Measurements from ENCODE around the gene ASXL1. TPM values are rescaled to one million over a fixed set of nuclear protein-coding genes. Genes with fewer than 3 reads are reported as not detected.
A peak's percentile ranks its signal among the peaks of the same experiment; 100 is the strongest.

The ASXL1 gene
- total RNA-seq, 1 experiment from 2014 or later = 22.7 TPM

DNA sequence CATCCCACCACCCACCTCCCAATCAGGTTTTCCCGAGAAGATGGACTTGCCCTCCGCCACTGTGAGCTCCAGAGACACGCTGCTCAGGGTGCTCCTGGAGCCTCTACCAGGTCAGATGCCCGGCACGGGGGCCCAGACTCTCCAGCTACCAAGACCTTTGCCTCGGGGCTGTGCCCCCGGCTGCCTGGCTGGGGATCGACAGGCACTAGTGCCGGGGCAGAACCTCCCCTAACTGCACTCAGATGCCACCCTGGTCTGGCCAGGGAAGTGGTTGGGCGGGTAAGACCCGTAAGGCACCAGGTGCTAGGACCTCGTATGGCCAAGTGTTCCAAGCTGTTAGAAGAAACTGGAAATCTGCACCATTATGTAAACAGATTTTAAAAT lies 100.7 kb downstream of the ASXL1 start:
- ChIA-PET CTCF (interaction anchor here (0.7 to 2.6 kb wide), 5 partner anchors 8 to 25 kb away, joined by 3 to 10 read pairs (median 7); no protein-coding TSS in a partner anchor), POLR2A (interaction anchor here (0.8 kb wide), 1 partner anchor 8 kb away, joined by 3 read pairs; no protein-coding TSS in a partner anchor)
- H3K27ac Mint-ChIP-seq = no peak overlapping the region

DNA sequence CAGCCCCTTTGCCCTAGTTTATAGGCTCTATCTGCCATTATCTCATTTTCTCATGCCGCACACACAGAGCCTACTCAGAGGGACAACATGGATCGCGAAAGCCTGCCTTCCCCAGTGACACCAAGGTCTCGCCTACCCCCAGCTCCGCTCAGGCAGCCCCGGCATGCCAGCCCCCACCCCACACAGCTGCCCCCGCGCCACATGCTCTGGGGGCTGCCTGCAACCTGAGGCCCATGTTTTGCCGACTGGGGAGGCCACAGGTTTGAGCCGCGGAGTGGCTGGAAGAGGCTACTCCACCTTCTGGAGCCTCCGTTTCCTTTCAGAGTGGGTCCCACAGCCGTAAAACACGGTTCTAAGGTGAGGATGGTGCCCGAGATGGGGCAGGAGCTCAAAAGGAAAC lies 102.1 kb downstream of the ASXL1 start:
- no peak overlapping the region for H3K27ac Mint-ChIP-seq
- no peak for ATAC-seq
- no peak for DNase-seq (ENCODE audit: low spot score)
- CTCF ChIA-PET = interaction anchor here (0.6 kb wide), 1 partner anchor 61 kb away, joined by 3 read pairs; no protein-coding TSS in a partner anchor
- TF ChIP-seq ZBTB21 (CRISPR knock-in tag; IDR thresholded peaks at IDR 0.05; ENCODE audit: borderline replicate concordance) = no peak
- no peak for TF ChIP-seq NR1H2 (CRISPR knock-in tag; IDR thresholded peaks at IDR 0.05)
- no peak for TF ChIP-seq CBFB (CRISPR knock-in tag; IDR thresholded peaks at IDR 0.05; ENCODE audit: low read depth)
- TF ChIP-seq ZNF416 (CRISPR knock-in tag; IDR thresholded peaks at IDR 0.05) = no peak
- TF ChIP-seq, protein P1, sequence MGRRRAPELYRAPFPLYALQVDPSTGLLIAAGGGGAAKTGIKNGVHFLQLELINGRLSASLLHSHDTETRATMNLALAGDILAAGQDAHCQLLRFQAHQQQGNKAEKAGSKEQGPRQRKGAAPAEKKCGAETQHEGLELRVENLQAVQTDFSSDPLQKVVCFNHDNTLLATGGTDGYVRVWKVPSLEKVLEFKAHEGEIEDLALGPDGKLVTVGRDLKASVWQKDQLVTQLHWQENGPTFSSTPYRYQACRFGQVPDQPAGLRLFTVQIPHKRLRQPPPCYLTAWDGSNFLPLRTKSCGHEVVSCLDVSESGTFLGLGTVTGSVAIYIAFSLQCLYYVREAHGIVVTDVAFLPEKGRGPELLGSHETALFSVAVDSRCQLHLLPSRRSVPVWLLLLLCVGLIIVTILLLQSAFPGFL (CRISPR knock-in tag; IDR thresholded peaks at IDR 0.05; ENCODE audit: borderline replicate concordance) = no peak
- no peak for TF ChIP-seq GABPB1 (CRISPR knock-in tag; IDR thresholded peaks at IDR 0.05)
- no peak for TF ChIP-seq ZNF396 (CRISPR knock-in tag; IDR thresholded peaks at IDR 0.05; ENCODE audit: borderline replicate concordance)
- TF ChIP-seq NFATC4 (CRISPR knock-in tag; IDR thresholded peaks at IDR 0.05) = no peak
- TF ChIP-seq, protein P2, sequence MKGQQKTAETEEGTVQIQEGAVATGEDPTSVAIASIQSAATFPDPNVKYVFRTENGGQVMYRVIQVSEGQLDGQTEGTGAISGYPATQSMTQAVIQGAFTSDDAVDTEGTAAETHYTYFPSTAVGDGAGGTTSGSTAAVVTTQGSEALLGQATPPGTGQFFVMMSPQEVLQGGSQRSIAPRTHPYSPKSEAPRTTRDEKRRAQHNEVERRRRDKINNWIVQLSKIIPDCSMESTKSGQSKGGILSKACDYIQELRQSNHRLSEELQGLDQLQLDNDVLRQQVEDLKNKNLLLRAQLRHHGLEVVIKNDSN (CRISPR knock-in tag; IDR thresholded peaks at IDR 0.05) = no peak
- no peak for TF ChIP-seq ATF1 (CRISPR knock-in tag; IDR thresholded peaks at IDR 0.05)
- no peak for TF ChIP-seq JAZF1 (CRISPR knock-in tag; IDR thresholded peaks at IDR 0.05)
- TF ChIP-seq ZNF423 (CRISPR knock-in tag; IDR thresholded peaks at IDR 0.05) = no peak
- no peak for TF ChIP-seq RORB (CRISPR knock-in tag; IDR thresholded peaks at IDR 0.05)
- POLR2A ChIA-PET = interaction anchor here (0.7 kb wide), 1 partner anchor 214 kb away, joined by 3 read pairs; no protein-coding TSS in a partner anchor
- H3K27me3 Mint-ChIP-seq (ENCODE audit: low read depth) = no peaks in the 10 kb centered on the region
- H3K9me3 Mint-ChIP-seq = no peaks in the 10 kb centered on the region
- H3K4me1 Mint-ChIP-seq = peaks cover 20% of the 10 kb centered on the region
- H3K36me3 Mint-ChIP-seq = no peaks in the 10 kb centered on the region
- no peak overlapping the region for H3K4me3 Mint-ChIP-seq

More for the DNA sequence above, 100.7 kb downstream of the ASXL1 start:
- DNase-seq (ENCODE audit: low spot score) = no peak
- peaks cover 2% of the 10 kb centered on the region; the same call in 1 of the 2 replicates for H3K36me3 Mint-ChIP-seq
- no peaks in the 10 kb centered on the region for H3K27me3 Mint-ChIP-seq (ENCODE audit: low read depth)
- H3K9me3 Mint-ChIP-seq = no peaks in the 10 kb centered on the region
- H3K4me3 Mint-ChIP-seq = peak overlapping the region; percentile 59; the same call in 1 of the 2 replicates
- ATAC-seq = no peak
- TF ChIP-seq ZNF671 (CRISPR knock-in tag; IDR thresholded peaks at IDR 0.05) = no peak
- TF ChIP-seq, protein P3, sequence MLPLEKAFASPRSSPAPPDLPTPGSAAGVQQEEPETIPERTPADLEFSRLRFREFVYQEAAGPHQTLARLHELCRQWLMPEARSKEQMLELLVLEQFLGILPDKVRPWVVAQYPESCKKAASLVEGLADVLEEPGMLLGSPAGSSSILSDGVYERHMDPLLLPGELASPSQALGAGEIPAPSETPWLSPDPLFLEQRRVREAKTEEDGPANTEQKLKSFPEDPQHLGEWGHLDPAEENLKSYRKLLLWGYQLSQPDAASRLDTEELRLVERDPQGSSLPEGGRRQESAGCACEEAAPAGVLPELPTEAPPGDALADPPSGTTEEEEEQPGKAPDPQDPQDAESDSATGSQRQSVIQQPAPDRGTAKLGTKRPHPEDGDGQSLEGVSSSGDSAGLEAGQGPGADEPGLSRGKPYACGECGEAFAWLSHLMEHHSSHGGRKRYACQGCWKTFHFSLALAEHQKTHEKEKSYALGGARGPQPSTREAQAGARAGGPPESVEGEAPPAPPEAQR (CRISPR knock-in tag; IDR thresholded peaks at IDR 0.05) = no peak
- no peak for TF ChIP-seq CREB1 (CRISPR knock-in tag; IDR thresholded peaks at IDR 0.05)
- TF ChIP-seq FOXP1 (CRISPR knock-in tag; IDR thresholded peaks at IDR 0.05; ENCODE audit: borderline replicate concordance) = no peak
- TF ChIP-seq, protein P4, sequence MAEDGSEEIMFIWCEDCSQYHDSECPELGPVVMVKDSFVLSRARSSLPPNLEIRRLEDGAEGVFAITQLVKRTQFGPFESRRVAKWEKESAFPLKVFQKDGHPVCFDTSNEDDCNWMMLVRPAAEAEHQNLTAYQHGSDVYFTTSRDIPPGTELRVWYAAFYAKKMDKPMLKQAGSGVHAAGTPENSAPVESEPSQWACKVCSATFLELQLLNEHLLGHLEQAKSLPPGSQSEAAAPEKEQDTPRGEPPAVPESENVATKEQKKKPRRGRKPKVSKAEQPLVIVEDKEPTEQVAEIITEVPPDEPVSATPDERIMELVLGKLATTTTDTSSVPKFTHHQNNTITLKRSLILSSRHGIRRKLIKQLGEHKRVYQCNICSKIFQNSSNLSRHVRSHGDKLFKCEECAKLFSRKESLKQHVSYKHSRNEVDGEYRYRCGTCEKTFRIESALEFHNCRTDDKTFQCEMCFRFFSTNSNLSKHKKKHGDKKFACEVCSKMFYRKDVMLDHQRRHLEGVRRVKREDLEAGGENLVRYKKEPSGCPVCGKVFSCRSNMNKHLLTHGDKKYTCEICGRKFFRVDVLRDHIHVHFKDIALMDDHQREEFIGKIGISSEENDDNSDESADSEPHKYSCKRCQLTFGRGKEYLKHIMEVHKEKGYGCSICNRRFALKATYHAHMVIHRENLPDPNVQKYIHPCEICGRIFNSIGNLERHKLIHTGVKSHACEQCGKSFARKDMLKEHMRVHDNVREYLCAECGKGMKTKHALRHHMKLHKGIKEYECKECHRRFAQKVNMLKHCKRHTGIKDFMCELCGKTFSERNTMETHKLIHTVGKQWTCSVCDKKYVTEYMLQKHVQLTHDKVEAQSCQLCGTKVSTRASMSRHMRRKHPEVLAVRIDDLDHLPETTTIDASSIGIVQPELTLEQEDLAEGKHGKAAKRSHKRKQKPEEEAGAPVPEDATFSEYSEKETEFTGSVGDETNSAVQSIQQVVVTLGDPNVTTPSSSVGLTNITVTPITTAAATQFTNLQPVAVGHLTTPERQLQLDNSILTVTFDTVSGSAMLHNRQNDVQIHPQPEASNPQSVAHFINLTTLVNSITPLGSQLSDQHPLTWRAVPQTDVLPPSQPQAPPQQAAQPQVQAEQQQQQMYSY (CRISPR knock-in tag; IDR thresholded peaks at IDR 0.05) = no peak
- no peak for TF ChIP-seq ZNF396 (CRISPR knock-in tag; IDR thresholded peaks at IDR 0.05; ENCODE audit: borderline replicate concordance)
- TF ChIP-seq, protein P5, sequence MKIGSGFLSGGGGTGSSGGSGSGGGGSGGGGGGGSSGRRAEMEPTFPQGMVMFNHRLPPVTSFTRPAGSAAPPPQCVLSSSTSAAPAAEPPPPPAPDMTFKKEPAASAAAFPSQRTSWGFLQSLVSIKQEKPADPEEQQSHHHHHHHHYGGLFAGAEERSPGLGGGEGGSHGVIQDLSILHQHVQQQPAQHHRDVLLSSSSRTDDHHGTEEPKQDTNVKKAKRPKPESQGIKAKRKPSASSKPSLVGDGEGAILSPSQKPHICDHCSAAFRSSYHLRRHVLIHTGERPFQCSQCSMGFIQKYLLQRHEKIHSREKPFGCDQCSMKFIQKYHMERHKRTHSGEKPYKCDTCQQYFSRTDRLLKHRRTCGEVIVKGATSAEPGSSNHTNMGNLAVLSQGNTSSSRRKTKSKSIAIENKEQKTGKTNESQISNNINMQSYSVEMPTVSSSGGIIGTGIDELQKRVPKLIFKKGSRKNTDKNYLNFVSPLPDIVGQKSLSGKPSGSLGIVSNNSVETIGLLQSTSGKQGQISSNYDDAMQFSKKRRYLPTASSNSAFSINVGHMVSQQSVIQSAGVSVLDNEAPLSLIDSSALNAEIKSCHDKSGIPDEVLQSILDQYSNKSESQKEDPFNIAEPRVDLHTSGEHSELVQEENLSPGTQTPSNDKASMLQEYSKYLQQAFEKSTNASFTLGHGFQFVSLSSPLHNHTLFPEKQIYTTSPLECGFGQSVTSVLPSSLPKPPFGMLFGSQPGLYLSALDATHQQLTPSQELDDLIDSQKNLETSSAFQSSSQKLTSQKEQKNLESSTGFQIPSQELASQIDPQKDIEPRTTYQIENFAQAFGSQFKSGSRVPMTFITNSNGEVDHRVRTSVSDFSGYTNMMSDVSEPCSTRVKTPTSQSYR (CRISPR knock-in tag; IDR thresholded peaks at IDR 0.05) = no peak
- TF ChIP-seq GRHL2 (CRISPR knock-in tag; IDR thresholded peaks at IDR 0.05; ENCODE audit: insufficient replicate concordance, severe bottlenecking) = no peak
- no peak for TF ChIP-seq RORB (CRISPR knock-in tag; IDR thresholded peaks at IDR 0.05)
- peaks cover 13% of the 10 kb centered on the region for H3K4me1 Mint-ChIP-seq
